K562 (cell line): Measurements from ENCODE around the gene RNGTT. TPM values are rescaled to one million over a fixed set of nuclear protein-coding genes. Genes with fewer than 3 reads are reported as not detected.
A peak's percentile ranks its signal among the peaks of the same experiment; 100 is the strongest.

ENCODE experiments used
- ATF7 ChIP-seq: fragments of 450-650 bp; IDR thresholded peaks from 2 replicates; pipeline ENCODE4 v1.7.1; 2014; ENCODE audit warnings: mild to moderate bottlenecking, moderate library complexity
- BRCA1 ChIP-seq, 2 experiments: fragments of 450-650 bp in 1 of 2; sonication (generic) in 1 of 2; formaldehyde crosslinking in 1 of 2; IDR thresholded peaks; 2 replicates each; pipeline versions ENCODE4 v1.5.0 to v1.6.1; 2017 to 2020; ENCODE audit warnings: mild to moderate bottlenecking in 1 of 2, missing genetic modification reagents in 1 of 2
- ETS2 ChIP-seq: IDR thresholded peaks from 2 replicates; pipeline ENCODE4 v1.6.1; 2016; ENCODE audit warnings: borderline replicate concordance, missing genetic modification characterization, mild to moderate bottlenecking, moderate library complexity, missing compliant biosample characterization; ENCODE audit not compliant: poor library complexity, severe bottlenecking
- ETV1 ChIP-seq: fragments of 450-650 bp; conservative IDR thresholded peaks from 2 replicates; pipeline ENCODE4 v1.6.1; 2016; ENCODE audit warnings: missing genetic modification characterization, control low read depth, low read depth, missing compliant biosample characterization
- ETV6 ChIP-seq, 3 experiments: fragments of 150-350 bp in 1 of 3; sonication (generic) in 1 of 3; formaldehyde crosslinking in 1 of 3; IDR thresholded peaks; 2 replicates each; pipeline versions ENCODE4 v1.6.1 to v1.8.0; 2014 to 2022; ENCODE audit warnings: borderline replicate concordance in 2 of 3, low read depth in 2 of 3, antibody characterized with exemption in 1 of 3, low read length in 1 of 3, mild to moderate bottlenecking in 1 of 3, missing genetic modification reagents in 1 of 3
- FOXK2 ChIP-seq, 2 experiments: fragments of 450-650 bp; IDR thresholded peaks in 1 of 2; conservative IDR thresholded peaks in 1 of 2; 2 replicates each; pipeline ENCODE4 v1.6.1; 2016; ENCODE audit warnings: low read depth in 2 of 2, mild to moderate bottlenecking in 1 of 2
- KLF1 ChIP-seq: fragments of 450-650 bp; IDR thresholded peaks from 2 replicates; pipeline ENCODE4 v1.6.1; 2016; ENCODE audit warnings: missing genetic modification characterization, missing compliant biosample characterization
- SOX6 ChIP-seq: fragments of 450-650 bp; IDR thresholded peaks from 2 replicates; pipeline ENCODE4 v1.6.1; 2014; ENCODE audit warnings: mild to moderate bottlenecking
- TAL1 ChIP-seq: fragments of 450-650 bp; IDR thresholded peaks from 2 replicates; pipeline ENCODE4 v1.6.1; 2016; ENCODE audit warnings: mild to moderate bottlenecking
- TGIF2 ChIP-seq: sonication (generic); formaldehyde crosslinking; IDR thresholded peaks from 2 replicates; pipeline ENCODE4 v1.8.1; 2022; ENCODE audit warnings: mild to moderate bottlenecking, missing genetic modification reagents, moderate library complexity
- WHSC1 ChIP-seq: IDR thresholded peaks from one replicate; pipeline ENCODE4 v1.6.1; 2012; ENCODE audit warnings: low read length, control low read depth, inconsistent platforms
- ZKSCAN8 ChIP-seq: fragments of 200-800 bp; sonication (Bioruptor generic); IDR thresholded peaks from 2 replicates; pipeline ENCODE4 v1.6.1; 2016; ENCODE audit warnings: missing genetic modification characterization, missing compliant biosample characterization
- ZMIZ1 ChIP-seq, 2 experiments: fragments of 150-350 bp in 1 of 2; IDR thresholded peaks; 2 replicates each; pipeline ENCODE4 v1.6.1; 2012 to 2016; ENCODE audit warnings: low read depth in 2 of 2, low read length in 2 of 2, mild to moderate bottlenecking in 1 of 2, moderate library complexity in 1 of 2
- ZNF24 ChIP-seq: fragments of 450-650 bp; IDR thresholded peaks from 2 replicates; pipeline ENCODE4 v1.6.1; 2016
- ZNF444 ChIP-seq: fragments of 250-450 bp; sonication (Bioruptor Pico); IDR thresholded peaks from 2 replicates; pipeline ENCODE4 v1.4.0; 2020; ENCODE audit warnings: mild to moderate bottlenecking, moderate library complexity
- ZNF586 ChIP-seq: fragments of 450-650 bp; formaldehyde crosslinking; conservative IDR thresholded peaks from 2 replicates; pipeline ENCODE4 v1.4.0; 2020; ENCODE audit warnings: mild to moderate bottlenecking, moderate library complexity
- ZNF639 ChIP-seq, 2 experiments: fragments of 200-800 bp in 1 of 2; sonication (Bioruptor generic) in 1 of 2; sonication (generic) in 1 of 2; formaldehyde crosslinking in 1 of 2; IDR thresholded peaks in 1 of 2; conservative IDR thresholded peaks in 1 of 2; 2 replicates each; pipeline versions ENCODE4 v1.5.0 to v1.6.1; 2016 to 2020; ENCODE audit warnings: missing compliant biosample characterization in 1 of 2, missing genetic modification characterization in 1 of 2, missing genetic modification reagents in 1 of 2
- ZNF740 ChIP-seq, 3 experiments: fragments of 200-800 bp in 1 of 3; sonication (Bioruptor generic) in 1 of 3; sonication (generic) in 1 of 3; formaldehyde crosslinking in 1 of 3; IDR thresholded peaks; 2 replicates each; pipeline versions ENCODE4 v1.6.1 to v1.8.0; 2016 to 2022; ENCODE audit warnings: mild to moderate bottlenecking in 2 of 3, missing compliant biosample characterization in 2 of 3, missing genetic modification characterization in 2 of 3, missing genetic modification reagents in 1 of 3
- polyA plus RNA-seq, 8 experiments: library from polyadenylated mRNA; depleted of rRNA in 4 of 8; stranded (reverse) in 5 of 8; unstranded in 3 of 8; fragments of >200 nt; fragmentation: Nextera tagmentation in 2 of 8; fragmentation: Illumina TruSeq in 1 of 8; extraction: Ambion mirVana in 2 of 8; extraction: Trizol in 1 of 8; gene quantifications; 2 replicates each; pipeline versions ENCODE4 v1.2.1 to v1.2.3, GENCODE V29; 2011 to 2014; ENCODE audit warnings: inconsistent platforms in 1 of 8, missing spikeins in 1 of 8
- total RNA-seq, 7 experiments: library from RNA; depleted of rRNA in 6 of 7; stranded (reverse); fragments of >200 nt in 6 of 7; fragmentation: Illumina TruSeq in 2 of 7; extraction: Trizol in 2 of 7; gene quantifications; 2 replicates each; pipeline versions ENCODE4 v1.2.1 to v1.2.3, GENCODE V29; 2011 to 2021; ENCODE audit warnings: low replicate concordance in 1 of 7

The RNGTT gene
- total and polyA plus RNA-seq, 9 of the 15 experiments (the other 6 are each of a cell fraction or from before 2014, with no cell fraction given): 6.1 to 31.7 (median 19.5) TPM

- TF ChIP-seq ZNF586 (CRISPR knock-in tag) (no peak), SOX6 (peak; percentile 6; the same call in 1 of the 2 replicates), ZMIZ1 (IDR thresholded peaks at IDR 0.05; ENCODE audit: low read depth in 2 of 2, low read length in 2 of 2) (0 out of 4 replicates have a peak, but pooled peaks of 1 of the 2 experiments have one; percentile 20), ZNF444 (no peak), ZNF740 (CRISPR knock-in tag; IDR thresholded peaks at IDR 0.05) (no peak; the same call in 1 of the 2 replicates), ZNF740 (tag; IDR thresholded peaks at IDR 0.05) (no peak), ATF7 (peak; percentile 76), ZKSCAN8 (CRISPR knock-in tag) (no peak), ETS2 (tag) (no peak), BRCA1 (IDR thresholded peaks at IDR 0.05) (no peak), BRCA1 (CRISPR knock-in tag; IDR thresholded peaks at IDR 0.05) (no peak), WHSC1 (no peak), ETV1 (tag) (peak; percentile 60), TGIF2 (peak; percentile 60; the same call in 1 of the 2 replicates), KLF1 (no peak), TAL1 (no peak), FOXK2 (conservative IDR thresholded peaks at IDR 0.05 in 1 of 2, IDR thresholded peaks at IDR 0.05 in 1 of 2; ENCODE audit: low read depth in 2 of 2) (peak; percentile 74 to 76; a peak in 2 of 4 replicates), ZNF24 (no peak; the same call in 1 of the 2 replicates), ETV6 (IDR thresholded peaks at IDR 0.05; ENCODE audit: borderline replicate concordance in 1 of 2, low read depth in 2 of 2, low read length in 1 of 2) (peak; percentile 14 to 45; a peak in 2 of 4 replicates), ETV6 (CRISPR knock-in tag; IDR thresholded peaks at IDR 0.05; ENCODE audit: borderline replicate concordance) (no peak), ZNF639 (CRISPR knock-in tag; conservative IDR thresholded peaks at IDR 0.05 in 1 of 2, IDR thresholded peaks at IDR 0.05 in 1 of 2) (0 out of 4 replicates have a peak, but pooled peaks of 1 of the 2 experiments have one; percentile 13)
These were observed at the start of gene RNGTT (continued) for GRCh38 chr6:88963139-88964090.
